B cell (primary cell): ENCODE results near the gene SPECC1L. TPM values are rescaled to one million over a fixed set of nuclear protein-coding genes. Genes with fewer than 3 reads are reported as not detected.

Source experiments
- ATAC-seq: fragments of 200-7000 bp; cut with Tn5 transposase; one replicate; pipeline ENCODE4 v1.10.0; 2021; ENCODE audit warnings: low read depth, mild to moderate bottlenecking, moderate number of reproducible peaks, moderate library complexity
- CTCF ChIA-PET: fragments of 350-600 bp; sonication (Branson Sonifier 250); formaldehyde crosslinking; loops from one replicate; lab custom pipeline; 2021; ENCODE audit warnings: antibody characterized with exemption, inconsistent platforms; lab: Charles Lee
- POLR2A ChIA-PET: fragments of 350-600 bp; sonication (Branson Sonifier 250); formaldehyde crosslinking; loops from one replicate; lab custom pipeline; 2021; ENCODE audit warnings: antibody characterized with exemption; lab: Charles Lee
- DNase-seq: peaks from one replicate; pipeline ENCODE4 v3.0.0; 2013
- H2AFZ ChIP-seq: 2 replicates; pipeline ENCODE4 v1.6.1; 2012; ENCODE audit warnings: mild to moderate bottlenecking, low read depth, low read length; ENCODE audit not compliant: insufficient read depth, poor library complexity, severe bottlenecking
- H3K27ac ChIP-seq, 2 donors: 1 replicate in 1 of 2; 2 replicates in 1 of 2; pipeline ENCODE4 v1.5.1; 2012 to 2013; ENCODE audit warnings: low read length in 2 of 2, mild to moderate bottlenecking in 2 of 2, moderate library complexity in 1 of 2
- H3K27me3 ChIP-seq, 4 experiments: fragments of 200-600 bp in 1 of 4; sonication (generic) in 1 of 4; replicated peaks in 1 of 4; 1 replicate in 2 of 4; 2 replicates in 2 of 4; pipeline versions ENCODE4 v1.6.1 to v1.7.0; 2013 to 2016; ENCODE audit warnings: low read length in 3 of 4, mild to moderate bottlenecking in 2 of 4, mixed read lengths in 1 of 4, moderate library complexity in 1 of 4; ENCODE audit not compliant: insufficient read depth in 4 of 4, control insufficient read depth in 3 of 4; ENCODE audit errors: control extremely low read depth in 1 of 4
- H3K36me3 ChIP-seq, 2 experiments: replicated peaks in 1 of 2; 1 replicate in 1 of 2; 2 replicates in 1 of 2; pipeline versions ENCODE4 v1.6.1 to v1.7.1; 2013; ENCODE audit warnings: low read length in 1 of 2; ENCODE audit not compliant: insufficient read depth in 2 of 2, control insufficient read depth in 1 of 2; ENCODE audit errors: control extremely low read depth in 1 of 2, extremely low read depth in 1 of 2
- H3K4me1 ChIP-seq, 2 donors: fragments of 200-600 bp in 1 of 2; sonication (generic) in 1 of 2; 1 replicate in 1 of 2; 2 replicates in 1 of 2; pipeline versions ENCODE4 v1.5.1 to v1.6.1; 2013 to 2017; ENCODE audit warnings: low read length in 2 of 2; ENCODE audit not compliant: control insufficient read depth in 2 of 2, insufficient read depth in 2 of 2
- H3K4me2 ChIP-seq: replicated peaks from 2 replicates; pipeline ENCODE3; 2012; ENCODE audit warnings: mild to moderate bottlenecking, low read depth, low read length; ENCODE audit not compliant: poor library complexity, severe bottlenecking
- H3K4me3 ChIP-seq, 5 experiments: fragments of 200-600 bp in 1 of 5; sonication (generic) in 1 of 5; 1 replicate in 3 of 5; 2 replicates in 2 of 5; pipeline versions ENCODE4 v1.5.1 to v1.7.0; 2011 to 2016; ENCODE audit warnings: low read length in 4 of 5, mild to moderate bottlenecking in 4 of 5, low read depth in 2 of 5, control low read depth in 1 of 5, moderate library complexity in 1 of 5; ENCODE audit not compliant: insufficient read depth in 1 of 5; ENCODE audit errors: control extremely low read depth in 1 of 5, extremely low read depth in 1 of 5
- H3K79me2 ChIP-seq: fragments of 200-600 bp; sonication (generic); one replicate; pipeline ENCODE4 v1.6.0; 2016; ENCODE audit warnings: low read length; ENCODE audit not compliant: control insufficient read depth, insufficient read depth
- H3K9ac ChIP-seq: fragments of 200-600 bp; sonication (generic); 2 replicates; pipeline ENCODE4 v1.6.1; 2017; ENCODE audit warnings: mild to moderate bottlenecking, low read length, moderate library complexity
- H3K9me3 ChIP-seq, 3 donors: one replicate each; pipeline versions ENCODE4 v1.6.1 to v1.7.1; 2013; ENCODE audit warnings: low read length in 2 of 3; ENCODE audit not compliant: control insufficient read depth in 2 of 3, insufficient read depth in 1 of 3; ENCODE audit errors: control extremely low read depth in 1 of 3
- H4K20me1 ChIP-seq: 2 replicates; pipeline ENCODE4 v1.6.0; 2012; ENCODE audit warnings: mild to moderate bottlenecking, low read length; ENCODE audit not compliant: insufficient read depth, control insufficient read depth, poor library complexity, severe bottlenecking
- H3K27ac Mint-ChIP-seq: one replicate; pipeline ENCODE4 v1.8.0; 2021; ENCODE audit warnings: mixed read lengths
- H3K27me3 Mint-ChIP-seq: one replicate; pipeline ENCODE4 v1.8.0; 2021; ENCODE audit warnings: mixed read lengths
- H3K4me1 Mint-ChIP-seq: one replicate; pipeline ENCODE4 v1.8.0; 2021; ENCODE audit warnings: mixed read lengths
- H3K4me3 Mint-ChIP-seq: one replicate; pipeline ENCODE4 v1.8.0; 2021; ENCODE audit warnings: mixed read lengths
- H3K9me3 Mint-ChIP-seq: one replicate; pipeline ENCODE4 v1.8.0; 2022; ENCODE audit warnings: mixed read lengths; ENCODE audit not compliant: insufficient read depth
- EZH2 ChIP-seq: IDR thresholded peaks from 2 replicates; pipeline ENCODE4 v1.6.1; 2012; ENCODE audit warnings: borderline replicate concordance, low read depth, mild to moderate bottlenecking, moderate library complexity, low read length; ENCODE audit not compliant: insufficient read depth, poor library complexity, severe bottlenecking
- WGBS: methylation state at CpG from one replicate; pipeline ENCODE4 v1.1.5; 2013; ENCODE audit warnings: missing lambda C conversion rate; ENCODE audit not compliant: insufficient coverage; 5-methylcytosine and 5-hydroxymethylcytosine counted together
- intact Hi-C: fragments of 100-400 bp; cut with micrococcal nuclease; formaldehyde crosslinking; loops from one replicate; pipeline ENCODE4 v1.10.0; 2022
- polyA plus RNA-seq: library from polyadenylated mRNA; depleted of rRNA; stranded (reverse); fragments of >200 nt; gene quantifications from 2 replicates; pipeline ENCODE4 v1.2.3, GENCODE V29; 2012
- total RNA-seq, 2 donors: library from RNA; stranded (reverse); fragments of 120-200 nt in 1 of 2; gene quantifications; 1 replicate in 1 of 2; 2 replicates in 1 of 2; pipeline versions ENCODE4 v1.2.3 to v1.2.4, GENCODE V29; 2013 to 2022
- TF ChIP-seq, protein P1 (sequence below): fragments of 200-600 bp; IDR thresholded peaks from one replicate; pipeline ENCODE4 v1.8.0; 2022; ENCODE audit warnings: antibody characterized with exemption, mild to moderate bottlenecking

SPECC1L gene
- total and polyA plus RNA-seq, 2 donors (not counting 1 experiment from before 2014, with no cell fraction given): 14.4 to 85.3 TPM

- Histone ChIP-seq H3K4me2 (no peak overlapping the region), H3K79me2 (peaks cover 32% of the 10 kb centered on the region), H3K4me1 (peaks cover 21 to 30% of the 10 kb centered on the region in 2 donors), H2AFZ (no peak overlapping the region), H3K36me3 (no peaks in the 10 kb centered on the region), H3K9me3 (peaks cover 0 to 2% (median 0%) of the 10 kb centered on the region in 3 donors), H3K9ac (no peak overlapping the region), H3K4me3 (no peak overlapping the region), H3K27ac (no peak overlapping the region), H3K27me3 (peaks cover 0 to 3% (median 0%) of the 10 kb centered on the region in 4 experiments), H4K20me1 (no peaks in the 10 kb centered on the region)
- H3K27ac Mint-ChIP-seq: peak overlapping the region; percentile 68
- ATAC-seq: peak; percentile 51
- DNase-seq: peak; percentile 77
- H3K9me3 Mint-ChIP-seq: no peaks in the 10 kb centered on the region
- H3K4me3 Mint-ChIP-seq: peak overlapping the region; percentile 70
- H3K27me3 Mint-ChIP-seq: no peaks in the 10 kb centered on the region
- no peak for TF ChIP-seq EZH2
- TF ChIP-seq, protein P1, sequence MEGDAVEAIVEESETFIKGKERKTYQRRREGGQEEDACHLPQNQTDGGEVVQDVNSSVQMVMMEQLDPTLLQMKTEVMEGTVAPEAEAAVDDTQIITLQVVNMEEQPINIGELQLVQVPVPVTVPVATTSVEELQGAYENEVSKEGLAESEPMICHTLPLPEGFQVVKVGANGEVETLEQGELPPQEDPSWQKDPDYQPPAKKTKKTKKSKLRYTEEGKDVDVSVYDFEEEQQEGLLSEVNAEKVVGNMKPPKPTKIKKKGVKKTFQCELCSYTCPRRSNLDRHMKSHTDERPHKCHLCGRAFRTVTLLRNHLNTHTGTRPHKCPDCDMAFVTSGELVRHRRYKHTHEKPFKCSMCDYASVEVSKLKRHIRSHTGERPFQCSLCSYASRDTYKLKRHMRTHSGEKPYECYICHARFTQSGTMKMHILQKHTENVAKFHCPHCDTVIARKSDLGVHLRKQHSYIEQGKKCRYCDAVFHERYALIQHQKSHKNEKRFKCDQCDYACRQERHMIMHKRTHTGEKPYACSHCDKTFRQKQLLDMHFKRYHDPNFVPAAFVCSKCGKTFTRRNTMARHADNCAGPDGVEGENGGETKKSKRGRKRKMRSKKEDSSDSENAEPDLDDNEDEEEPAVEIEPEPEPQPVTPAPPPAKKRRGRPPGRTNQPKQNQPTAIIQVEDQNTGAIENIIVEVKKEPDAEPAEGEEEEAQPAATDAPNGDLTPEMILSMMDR: peak; percentile 74
- 68% methylated on average over 8 of the region's 9 CpGs for WGBS
- peaks cover 27% of the 10 kb centered on the region for H3K4me1 Mint-ChIP-seq
- ChIA-PET POLR2A (interaction anchor here (1.4 kb wide), 1 partner anchor 13 kb away, joined by 4 read pairs; no protein-coding TSS in a partner anchor), CTCF (interaction anchor here (0.7 to 14.5 kb wide), 17 partner anchors 13 to 336 kb away, joined by 3 to 173 read pairs (median 4); no protein-coding TSS in a partner anchor)
- intact Hi-C loops: loop anchor here (1.0 to 5.0 kb wide), 5 partner anchors 64 to 104 kb away; no protein-coding TSS in a partner anchor
Observed at GRCh38 chr22:24421428-24421931, 150.8 kb downstream of the SPECC1L start.

GRCh38 chr22:24422102-24422665 is 151.6 kb downstream of the SPECC1L start:
- Histone ChIP-seq H3K9me3 (peaks cover 0 to 2% (median 0%) of the 10 kb centered on the region in 3 donors), H2AFZ (no peak overlapping the region), H3K27me3 (peaks cover 0 to 3% (median 0%) of the 10 kb centered on the region in 4 experiments), H3K27ac (no peak overlapping the region), H3K4me3 (no peak overlapping the region), H3K4me1 (peaks cover 28 to 37% of the 10 kb centered on the region in 2 donors), H3K79me2 (peaks cover 39% of the 10 kb centered on the region), H3K36me3 (no peaks in the 10 kb centered on the region), H4K20me1 (no peaks in the 10 kb centered on the region), H3K9ac (no peak overlapping the region), H3K4me2 (no peak overlapping the region)
- peak overlapping the region; percentile 67 for H3K4me3 Mint-ChIP-seq
- peak overlapping the region; percentile 69 for H3K27ac Mint-ChIP-seq
- WGBS: 98% methylated on average over 5 of the region's 5 CpGs
- DNase-seq (no peak), ATAC-seq (no peak)
- H3K4me1 Mint-ChIP-seq: peaks cover 34% of the 10 kb centered on the region
- intact Hi-C loops: loop anchor here (5.0 kb wide), 1 partner anchor 95 kb away; no protein-coding TSS in a partner anchor
- CTCF ChIA-PET: interaction anchor here (0.7 to 14.5 kb wide), 22 partner anchors 9 to 335 kb away, joined by 3 to 173 read pairs (median 4); no protein-coding TSS in a partner anchor
- TF ChIP-seq, protein P1: no peak
- TF ChIP-seq EZH2: no peak
- H3K9me3 Mint-ChIP-seq: no peaks in the 10 kb centered on the region
- no peaks in the 10 kb centered on the region for H3K27me3 Mint-ChIP-seq
- POLR2A ChIA-PET: interaction anchor here (1.4 kb wide), 1 partner anchor 12 kb away, joined by 4 read pairs; no protein-coding TSS in a partner anchor
